K562 (cell line): Measurements from ENCODE around the gene OPA3. TPM values are rescaled to one million over a fixed set of nuclear protein-coding genes. Genes with fewer than 3 reads are reported as not detected.
A peak's percentile ranks its signal among the peaks of the same experiment; 100 is the strongest.

Experiments
- FIP1L1 ChIP-seq: fragments of 200-400 bp; formaldehyde crosslinking; IDR thresholded peaks from 2 replicates; pipeline ENCODE4 v1.6.1; 2018; ENCODE audit warnings: mild to moderate bottlenecking, low read depth, low read length; ENCODE audit not compliant: poor library complexity, severe bottlenecking
- POLR3A ChIP-seq: IDR thresholded peaks from 2 replicates; pipeline ENCODE4 v1.6.1; 2011; ENCODE audit warnings: borderline replicate concordance, mild to moderate bottlenecking, moderate library complexity; ENCODE audit not compliant: insufficient read length, insufficient read depth; ENCODE audit errors: extremely low read depth
- PRDM10 ChIP-seq: fragments of 450-650 bp; IDR thresholded peaks from 2 replicates; pipeline ENCODE4 v1.6.1; 2018; ENCODE audit not compliant: partially characterized antibody
- REST ChIP-seq, 2 experiments: fragments of 450-650 bp; formaldehyde crosslinking in 1 of 2; IDR thresholded peaks; 2 replicates each; pipeline versions ENCODE4 v1.4.0 to v1.6.1; 2014 to 2020; ENCODE audit warnings: mild to moderate bottlenecking in 2 of 2, borderline replicate concordance in 1 of 2, low read depth in 1 of 2
- TEAD1 ChIP-seq, 2 experiments: fragments of 450-650 bp in 1 of 2; sonication (generic) in 1 of 2; formaldehyde crosslinking; IDR thresholded peaks; 2 replicates each; pipeline versions ENCODE4 v1.4.0 to v1.8.0; 2020 to 2022; ENCODE audit warnings: mild to moderate bottlenecking in 2 of 2, missing genetic modification reagents in 1 of 2
- ZNF232 ChIP-seq: sonication (generic); formaldehyde crosslinking; IDR thresholded peaks from 2 replicates; pipeline ENCODE4 v1.8.0; 2022; ENCODE audit warnings: mild to moderate bottlenecking, missing genetic modification reagents
- ZNF584 ChIP-seq: fragments of 200-800 bp; sonication (Bioruptor generic); IDR thresholded peaks from 2 replicates; pipeline ENCODE4 v1.6.1; 2016; ENCODE audit warnings: low read depth, mild to moderate bottlenecking, missing genetic modification characterization, missing compliant biosample characterization
- polyA plus RNA-seq, 8 experiments: library from polyadenylated mRNA; depleted of rRNA in 4 of 8; stranded (reverse) in 5 of 8; unstranded in 3 of 8; fragments of >200 nt; fragmentation: Nextera tagmentation in 2 of 8; fragmentation: Illumina TruSeq in 1 of 8; extraction: Ambion mirVana in 2 of 8; extraction: Trizol in 1 of 8; gene quantifications; 2 replicates each; pipeline versions ENCODE4 v1.2.1 to v1.2.3, GENCODE V29; 2011 to 2014; ENCODE audit warnings: inconsistent platforms in 1 of 8, missing spikeins in 1 of 8
- total RNA-seq, 7 experiments: library from RNA; depleted of rRNA in 6 of 7; stranded (reverse); fragments of >200 nt in 6 of 7; fragmentation: Illumina TruSeq in 2 of 7; extraction: Trizol in 2 of 7; gene quantifications; 2 replicates each; pipeline versions ENCODE4 v1.2.1 to v1.2.3, GENCODE V29; 2011 to 2021; ENCODE audit warnings: low replicate concordance in 1 of 7

Gene OPA3
- total and polyA plus RNA-seq, 9 of the 15 experiments (the other 6 are each of a cell fraction or from before 2014, with no cell fraction given) = 1.4 to 18.8 (median 9.0) TPM

- peak; percentile 99 for TF ChIP-seq REST (IDR thresholded peaks at IDR 0.05; ENCODE audit: borderline replicate concordance)
- TF ChIP-seq REST (CRISPR knock-in tag; IDR thresholded peaks at IDR 0.05; ENCODE audit: low read depth) = peak; percentile 99
- TF ChIP-seq TEAD1 (CRISPR knock-in tag; IDR thresholded peaks at IDR 0.05) = peak in 1 of 2 experiments; percentile 69; a peak in 1 of 4 replicates
- TF ChIP-seq PRDM10 = no peak
- TF ChIP-seq POLR3A = no peak
- TF ChIP-seq ZNF232 (CRISPR knock-in tag) = peak; percentile 92
- peak; percentile 68 for TF ChIP-seq FIP1L1
- TF ChIP-seq ZNF584 (CRISPR knock-in tag) = 0 out of 2 replicates have a peak, but pooled peaks have one; percentile 61
These were observed 88.2 kb downstream of the OPA3 start (continued) for GRCh38 chr19:45496349-45496953.
